CD8-positive, alpha-beta memory T cell (primary cell): Measurements from ENCODE around the gene ZNF770. TPM values are rescaled to one million over a fixed set of nuclear protein-coding genes. Genes with fewer than 3 reads are reported as not detected.

Experiments used
- CTCF ChIA-PET: fragments of 350-600 bp; sonication (Branson Sonifier 250); formaldehyde crosslinking; loops from one replicate; lab custom pipeline; 2021; ENCODE audit warnings: antibody characterized with exemption; lab: Charles Lee
- POLR2A ChIA-PET: fragments of 350-600 bp; sonication (Branson Sonifier 250); formaldehyde crosslinking; loops from one replicate; lab custom pipeline; 2021; ENCODE audit warnings: antibody characterized with exemption; lab: Charles Lee
- DNase-seq, 5 donors: peaks; one replicate each; pipeline versions ENCODE4 v3.0.0 to v3.0.0-alpha.2; 2020 to 2022; ENCODE audit warnings: mixed read lengths in 1 of 5
- H3K27ac ChIP-seq: one replicate; pipeline ENCODE4 v1.7.0; 2013; ENCODE audit warnings: low read depth, mild to moderate bottlenecking, low read length, moderate library complexity
- H3K27me3 ChIP-seq: 2 replicates; pipeline ENCODE4 v1.7.0; 2013; ENCODE audit warnings: low read length, mild to moderate bottlenecking; ENCODE audit not compliant: insufficient read depth, poor library complexity, severe bottlenecking
- H3K36me3 ChIP-seq: 2 replicates; pipeline ENCODE4 v1.7.0; 2013; ENCODE audit warnings: mild to moderate bottlenecking, low read length, moderate library complexity; ENCODE audit not compliant: insufficient read depth
- H3K4me1 ChIP-seq: 2 replicates; pipeline ENCODE4 v1.7.0; 2013; ENCODE audit warnings: mild to moderate bottlenecking, low read length, moderate library complexity; ENCODE audit not compliant: insufficient read depth
- H3K4me3 ChIP-seq: 2 replicates; pipeline ENCODE4 v1.7.0; 2013; ENCODE audit warnings: mild to moderate bottlenecking, low read length
- H3K9me3 ChIP-seq: 2 replicates; pipeline ENCODE4 v1.7.0; 2013; ENCODE audit warnings: mild to moderate bottlenecking, low read length
- H3K27ac Mint-ChIP-seq, 8 donors: one replicate each; pipeline ENCODE4 v1.8.0; 2020 to 2021; ENCODE audit warnings: mixed read lengths in 8 of 8, mild to moderate bottlenecking in 6 of 8, inconsistent platforms in 3 of 8, moderate library complexity in 3 of 8
- H3K27me3 Mint-ChIP-seq, 2 donors: one replicate each; pipeline ENCODE4 v1.8.0; 2020 to 2021; ENCODE audit warnings: mixed read lengths in 2 of 2, mild to moderate bottlenecking in 1 of 2, moderate library complexity in 1 of 2
- H3K36me3 Mint-ChIP-seq, 3 donors: one replicate each; pipeline ENCODE4 v1.8.0; 2020 to 2021; ENCODE audit warnings: mixed read lengths in 3 of 3, inconsistent platforms in 1 of 3, mild to moderate bottlenecking in 1 of 3
- H3K4me1 Mint-ChIP-seq, 3 donors: one replicate each; pipeline ENCODE4 v1.8.0; 2020 to 2021; ENCODE audit warnings: mixed read lengths in 3 of 3, inconsistent platforms in 1 of 3, mild to moderate bottlenecking in 1 of 3
- H3K4me3 Mint-ChIP-seq, 7 donors: one replicate each; pipeline ENCODE4 v1.8.0; 2020 to 2021; ENCODE audit warnings: mixed read lengths in 7 of 7, mild to moderate bottlenecking in 6 of 7, moderate library complexity in 4 of 7, inconsistent platforms in 2 of 7
- H3K9me3 Mint-ChIP-seq, 5 donors: one replicate each; pipeline ENCODE4 v1.8.0; 2020 to 2022; ENCODE audit warnings: mixed read lengths in 5 of 5, mild to moderate bottlenecking in 3 of 5, moderate library complexity in 2 of 5, inconsistent platforms in 1 of 5
- polyA plus RNA-seq: library from polyadenylated mRNA; unstranded; fragments of 300-500 nt; fragmentation: Illumina TruSeq; gene quantifications from one replicate; pipeline ENCODE4 v1.2.3, GENCODE V29; 2021
- total RNA-seq, 2 experiments: library from RNA; stranded (reverse); gene quantifications; one replicate each; pipeline ENCODE4 v1.2.3, GENCODE V29; 2021

ZNF770 gene
- total and polyA plus RNA-seq, 3 experiments from 2014 or later, result 63.6 to 112 (median 68.0) TPM

DNA sequence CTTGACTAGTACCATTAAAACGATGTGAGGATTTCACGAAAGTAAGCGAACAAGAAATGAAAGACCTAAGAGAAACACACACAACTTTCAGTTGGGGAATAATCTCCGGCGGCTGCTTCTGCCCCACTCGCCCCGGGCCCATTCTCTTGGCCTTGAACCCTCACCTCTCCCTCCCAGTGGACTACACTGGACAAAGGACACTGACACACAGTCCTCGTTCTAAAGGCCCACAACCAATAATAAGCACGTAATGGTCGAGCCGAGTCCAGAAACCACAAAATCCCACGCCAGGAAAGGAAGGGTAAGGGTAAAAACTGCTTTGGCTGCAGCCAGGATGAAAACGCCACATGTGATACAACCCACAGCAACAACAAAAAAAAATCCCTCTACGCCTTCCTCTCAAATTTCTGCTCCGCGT, 469 bp downstream of the ZNF770 start:
- Histone ChIP-seq H3K36me3 (peaks cover 4% of the 10 kb centered on the region), H3K27me3 (no peaks in the 10 kb centered on the region), H3K4me1 (peaks cover 23% of the 10 kb centered on the region), H3K27ac (peak overlapping the region; percentile 98), H3K4me3 (peak overlapping the region; percentile 97), H3K9me3 (no peaks in the 10 kb centered on the region)
- no peak for DNase-seq
- H3K4me1 Mint-ChIP-seq, result peaks cover 37 to 55% (median 52%) of the 10 kb centered on the region in 3 donors
- H3K9me3 Mint-ChIP-seq, result no peaks in the 10 kb centered on the region
- peak overlapping the region; percentile 96 to 100 (median 99) for H3K4me3 Mint-ChIP-seq
- H3K27ac Mint-ChIP-seq, result peak overlapping the region; percentile 98 to 100 (median 99)
- peaks cover 0 to 45% (median under 1%) of the 10 kb centered on the region in 3 donors for H3K36me3 Mint-ChIP-seq
- ChIA-PET POLR2A (interaction anchor here (0.7 to 4.6 kb wide), 6 partner anchors 13 to 886 kb away, joined by 3 to 71 read pairs (median 4); partner anchors contain the start of genes AQR, DPH6, EMC4 and EMC7), CTCF (interaction anchor here (0.8 to 7.4 kb wide), 3 partner anchors 15 to 30 kb away, joined by 3 to 77 read pairs (median 3); partner anchors contain the start of gene AQR)
- no peaks in the 10 kb centered on the region for H3K27me3 Mint-ChIP-seq

DNA sequence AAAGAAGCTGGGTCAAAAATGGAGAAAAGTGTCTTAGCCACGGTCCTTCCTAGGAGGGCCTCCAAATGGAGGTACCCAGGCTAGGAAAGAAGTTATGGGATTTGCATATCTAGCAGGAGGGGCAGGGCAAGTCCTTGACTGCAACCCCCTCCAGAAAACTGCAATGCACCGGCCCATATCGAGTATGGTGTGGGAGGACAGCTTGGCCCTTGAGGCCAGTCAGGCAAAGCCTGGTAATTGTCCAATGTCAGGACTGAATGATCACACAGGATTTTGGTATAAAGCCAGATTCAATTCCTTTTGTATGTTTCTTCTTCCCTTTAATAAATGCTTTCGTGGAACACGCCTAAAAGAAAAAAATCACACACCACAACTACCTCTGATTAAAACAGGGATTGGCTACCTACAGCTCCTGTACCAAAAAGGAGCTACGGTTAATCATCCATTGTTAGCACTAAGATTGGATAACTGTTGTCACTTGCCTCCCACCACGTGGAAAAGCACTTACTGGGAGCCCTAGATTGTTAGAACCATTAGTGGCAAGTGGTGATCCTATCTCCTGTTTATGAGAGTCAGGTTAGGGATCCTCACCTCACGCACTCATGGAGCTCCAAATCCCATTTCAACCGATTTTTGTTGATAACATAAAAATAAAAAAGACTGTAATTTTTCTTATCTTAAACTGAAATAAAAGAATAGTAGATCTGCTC, 1.2 kb downstream of the ZNF770 start:
- no peaks in the 10 kb centered on the region for H3K9me3 Mint-ChIP-seq
- Histone ChIP-seq H3K4me3 (peak overlapping the region; percentile 97), H3K27me3 (no peaks in the 10 kb centered on the region), H3K36me3 (peaks cover 8% of the 10 kb centered on the region), H3K9me3 (no peaks in the 10 kb centered on the region), H3K4me1 (peaks cover 23% of the 10 kb centered on the region), H3K27ac (peak overlapping the region; percentile 98)
- H3K4me1 Mint-ChIP-seq, result peaks cover 37 to 57% (median 54%) of the 10 kb centered on the region in 3 donors
- H3K27me3 Mint-ChIP-seq, result no peaks in the 10 kb centered on the region
- CTCF ChIA-PET, result interaction anchor here (7.4 kb wide), 1 partner anchor 17 kb away, joined by 77 read pairs; the partner anchor contains the start of gene AQR
- H3K36me3 Mint-ChIP-seq, result peaks cover 0 to 52% (median 6%) of the 10 kb centered on the region in 3 donors
- no peak for DNase-seq
- POLR2A ChIA-PET, result interaction anchor here (0.8 to 4.6 kb wide), 2 partner anchors 17 to 22 kb away, joined by 6 to 71 read pairs; partner anchors contain the start of gene AQR
- H3K27ac Mint-ChIP-seq, result peak overlapping the region; percentile 98 to 100 (median 99)
- H3K4me3 Mint-ChIP-seq, result peak overlapping the region; percentile 96 to 100 (median 99)

DNA sequence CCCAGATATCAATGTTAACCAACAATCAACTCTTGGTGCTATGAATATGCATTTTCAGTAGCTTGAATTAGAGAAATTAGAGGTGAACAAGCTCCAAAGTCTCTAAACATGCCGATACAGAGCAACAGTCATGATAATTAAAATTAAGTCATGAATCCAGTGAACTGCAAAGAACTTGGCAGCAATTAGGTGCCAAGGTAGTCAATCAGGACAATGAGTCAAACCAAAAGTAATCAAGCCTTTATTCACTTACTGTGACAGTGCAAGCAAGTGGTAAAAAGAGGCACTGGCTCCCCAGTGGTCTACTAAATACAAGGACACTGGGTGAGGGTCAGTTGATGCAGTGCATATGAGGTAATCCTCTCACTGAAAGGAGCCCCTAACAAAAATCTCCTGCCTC, 1.8 kb downstream of the ZNF770 start:
- ChIA-PET POLR2A (interaction anchor here (4.6 kb wide), 1 partner anchor 17 kb away, joined by 71 read pairs; the partner anchor contains the start of gene AQR), CTCF (interaction anchor here (7.4 kb wide), 1 partner anchor 17 kb away, joined by 77 read pairs; the partner anchor contains the start of gene AQR)
- Histone ChIP-seq H3K27me3 (no peaks in the 10 kb centered on the region), H3K4me3 (peak overlapping the region; percentile 97), H3K27ac (peak overlapping the region; percentile 98), H3K9me3 (no peaks in the 10 kb centered on the region), H3K4me1 (peaks cover 23% of the 10 kb centered on the region), H3K36me3 (peaks cover 8% of the 10 kb centered on the region)
- peaks cover 0 to 58% (median 11%) of the 10 kb centered on the region in 3 donors for H3K36me3 Mint-ChIP-seq
- no peaks in the 10 kb centered on the region for H3K27me3 Mint-ChIP-seq
- DNase-seq, result no peak
- H3K9me3 Mint-ChIP-seq, result no peaks in the 10 kb centered on the region
- H3K4me1 Mint-ChIP-seq, result peaks cover 39 to 63% (median 60%) of the 10 kb centered on the region in 3 donors
- peak overlapping the region in 7 of 8 donors; percentile 84 to 100 (median 99) for H3K27ac Mint-ChIP-seq
- peak overlapping the region; percentile 96 to 100 (median 99) for H3K4me3 Mint-ChIP-seq

DNA sequence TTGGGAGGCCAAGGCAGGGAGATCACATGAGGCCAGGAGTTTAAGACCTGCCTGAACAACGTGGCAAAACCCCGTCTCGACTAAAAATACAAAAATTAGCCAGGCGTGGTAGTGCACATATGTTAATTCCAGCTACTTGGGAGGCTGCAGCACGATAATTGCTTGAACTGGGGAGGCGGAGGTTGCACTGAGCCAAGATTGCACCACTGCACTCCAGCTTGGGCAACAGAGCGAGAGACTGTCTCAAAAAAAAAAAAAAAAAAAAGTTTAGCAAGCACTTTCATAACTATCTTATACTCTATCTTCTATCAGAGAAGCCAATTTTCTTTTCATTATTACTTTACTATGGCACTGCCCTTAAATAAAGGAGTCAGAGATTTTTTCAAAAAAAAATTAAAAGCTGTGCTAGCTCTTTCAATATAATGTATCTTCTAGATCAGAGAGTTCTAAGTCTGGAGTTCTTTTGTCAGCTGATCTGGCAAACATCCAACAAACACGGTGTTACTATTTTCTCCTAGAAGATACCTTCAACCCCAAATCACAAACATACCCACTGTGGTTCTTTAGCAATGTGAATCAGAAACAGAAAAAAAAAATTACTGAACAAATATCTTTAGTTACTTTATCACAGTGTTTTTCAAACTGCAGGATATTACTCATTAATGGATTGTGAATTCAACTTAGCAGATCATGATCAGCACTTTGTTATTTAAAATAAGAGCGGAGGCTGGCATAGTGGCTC, 3.0 kb downstream of the ZNF770 start:
- Mint-ChIP-seq H3K9me3 (no peaks in the 10 kb centered on the region), H3K4me1 (peaks cover 41 to 65% (median 59%) of the 10 kb centered on the region in 3 donors), H3K36me3 (peaks cover 0 to 64% (median 14%) of the 10 kb centered on the region in 3 donors), H3K4me3 (peak overlapping the region; percentile 24 to 72 (median 59)), H3K27ac (peak overlapping the region in 6 of 8 donors; percentile 40 to 88 (median 66)), H3K27me3 (no peaks in the 10 kb centered on the region)
- no peaks in the 10 kb centered on the region for H3K9me3 ChIP-seq
- no peak for DNase-seq
- CTCF ChIA-PET, result interaction anchor here (7.4 kb wide), 1 partner anchor 15 kb away, joined by 77 read pairs; the partner anchor contains the start of gene AQR
- POLR2A ChIA-PET, result interaction anchor here (0.6 to 0.9 kb wide), 2 partner anchors 9 to 16 kb away, joined by 3 to 4 read pairs; no protein-coding TSS in a partner anchor
- H3K27ac ChIP-seq, result no peak overlapping the region
- peaks cover 23% of the 10 kb centered on the region for H3K4me1 ChIP-seq
- no peaks in the 10 kb centered on the region for H3K27me3 ChIP-seq
- no peak overlapping the region for H3K4me3 ChIP-seq
- peaks cover 8% of the 10 kb centered on the region for H3K36me3 ChIP-seq

DNA sequence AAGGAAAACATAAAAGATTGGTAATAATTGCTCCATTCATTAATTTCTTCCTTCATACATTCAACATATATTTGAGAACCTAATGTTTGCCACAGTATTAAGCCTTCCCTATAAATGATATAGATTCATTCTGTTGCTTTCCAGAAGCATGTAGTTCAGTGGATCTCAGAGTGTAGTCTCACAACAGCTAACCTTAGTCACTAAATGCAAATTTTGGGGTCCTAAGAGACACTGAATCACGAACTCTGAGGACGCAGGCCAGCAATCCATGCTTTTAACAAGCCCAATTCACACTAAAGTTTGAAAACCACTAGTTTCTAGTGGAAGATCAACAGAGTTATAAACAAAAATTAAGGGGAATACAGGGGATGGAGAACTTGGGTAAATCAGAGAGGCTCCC, 11.3 kb downstream of the ZNF770 start:
- no peaks in the 10 kb centered on the region for H3K9me3 Mint-ChIP-seq
- H3K4me3 ChIP-seq, result no peak overlapping the region
- POLR2A ChIA-PET, result interaction anchor here (1.3 kb wide), 1 partner anchor 8 kb away, joined by 4 read pairs; no protein-coding TSS in a partner anchor
- H3K4me1 ChIP-seq, result no peaks in the 10 kb centered on the region
- peak overlapping the region in 1 of 8 donors; percentile 69 for H3K27ac Mint-ChIP-seq
- H3K36me3 Mint-ChIP-seq, result peaks cover 0 to 21% (median 6%) of the 10 kb centered on the region in 3 donors
- CTCF ChIA-PET, result interaction anchor here (0.8 kb wide), 1 partner anchor 58 kb away, joined by 3 read pairs; no protein-coding TSS in a partner anchor
- peaks cover 6 to 10% (median 7%) of the 10 kb centered on the region in 3 donors for H3K4me1 Mint-ChIP-seq
- H3K27me3 Mint-ChIP-seq, result no peaks in the 10 kb centered on the region
- H3K36me3 ChIP-seq, result no peaks in the 10 kb centered on the region
- DNase-seq, result no peak
- no peak overlapping the region for H3K27ac ChIP-seq
- H3K27me3 ChIP-seq, result no peaks in the 10 kb centered on the region
- no peak overlapping the region for H3K4me3 Mint-ChIP-seq
- no peaks in the 10 kb centered on the region for H3K9me3 ChIP-seq

DNA sequence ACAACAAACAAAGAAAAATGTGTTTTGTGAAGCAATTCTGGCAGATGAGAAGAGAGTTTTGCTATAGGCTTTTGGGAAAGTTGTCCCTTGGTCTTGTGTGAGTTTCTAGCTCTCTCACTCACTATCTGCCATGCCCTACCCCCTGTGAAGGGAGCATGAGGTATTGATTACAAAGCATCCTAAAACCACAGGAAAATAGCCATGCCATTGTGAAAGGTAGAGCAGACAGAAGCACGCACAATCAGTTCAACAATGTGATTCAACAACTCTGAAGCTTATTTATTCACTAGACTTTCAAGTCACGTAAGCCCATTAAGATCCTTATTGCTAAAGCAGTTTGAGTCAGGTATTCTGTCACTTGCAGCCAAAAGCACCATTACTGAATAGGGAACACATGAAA, 12.0 kb downstream of the ZNF770 start:
- Histone ChIP-seq H3K27me3 (no peaks in the 10 kb centered on the region), H3K27ac (no peak overlapping the region), H3K9me3 (no peaks in the 10 kb centered on the region), H3K4me1 (no peaks in the 10 kb centered on the region), H3K36me3 (no peaks in the 10 kb centered on the region), H3K4me3 (no peak overlapping the region)
- ChIA-PET CTCF (interaction anchor here (0.8 kb wide), 1 partner anchor 57 kb away, joined by 3 read pairs; no protein-coding TSS in a partner anchor), POLR2A (interaction anchor here (1.3 kb wide), 1 partner anchor 9 kb away, joined by 4 read pairs; no protein-coding TSS in a partner anchor)
- DNase-seq, result no peak
- H3K9me3 Mint-ChIP-seq, result no peaks in the 10 kb centered on the region
- no peak overlapping the region for H3K4me3 Mint-ChIP-seq
- peaks cover 0 to 4% (median 3%) of the 10 kb centered on the region in 3 donors for H3K4me1 Mint-ChIP-seq
- H3K27ac Mint-ChIP-seq, result peak overlapping the region in 3 of 8 donors; percentile 13 to 27 (median 24)
- no peaks in the 10 kb centered on the region for H3K27me3 Mint-ChIP-seq
- peaks cover 0 to 14% (median under 1%) of the 10 kb centered on the region in 3 donors for H3K36me3 Mint-ChIP-seq

DNA sequence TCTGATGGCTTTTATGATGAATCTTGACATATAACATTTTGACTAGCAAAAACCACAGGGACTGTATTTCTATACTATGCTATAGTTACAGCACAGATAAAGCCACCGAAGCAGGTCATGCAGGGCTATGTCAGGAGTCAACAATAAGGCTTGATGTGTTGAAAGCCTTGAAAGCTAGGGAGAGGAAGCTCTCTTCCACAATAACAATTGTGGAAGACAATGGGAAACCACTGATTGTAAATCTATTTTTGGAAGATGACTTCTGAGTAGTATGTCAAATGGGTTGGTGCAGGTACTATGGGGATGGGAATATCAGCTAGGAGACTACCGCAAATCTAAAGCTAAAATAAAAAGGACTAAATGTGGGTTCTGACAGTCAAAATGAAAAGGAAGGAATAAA, 14.6 kb downstream of the ZNF770 start:
- H3K4me3 ChIP-seq, result no peak overlapping the region
- H3K36me3 Mint-ChIP-seq, result peaks cover 0 to 18% (median 0%) of the 10 kb centered on the region in 3 donors
- no peak overlapping the region for H3K27ac ChIP-seq
- no peaks in the 10 kb centered on the region for H3K27me3 ChIP-seq
- no peaks in the 10 kb centered on the region for H3K9me3 ChIP-seq
- H3K27ac Mint-ChIP-seq, result peak overlapping the region in 2 of 8 donors; percentile 5 to 26
- CTCF ChIA-PET, result no interaction called here
- H3K4me1 ChIP-seq, result peaks cover 6% of the 10 kb centered on the region
- H3K4me1 Mint-ChIP-seq, result peaks cover 16 to 18% (median 17%) of the 10 kb centered on the region in 3 donors
- no peaks in the 10 kb centered on the region for H3K27me3 Mint-ChIP-seq
- POLR2A ChIA-PET, result interaction anchor here (1.1 kb wide), 1 partner anchor 15 kb away, joined by 5 read pairs; the partner anchor contains the start of gene ZNF770
- no peak for DNase-seq
- no peaks in the 10 kb centered on the region for H3K36me3 ChIP-seq
- no peaks in the 10 kb centered on the region for H3K9me3 Mint-ChIP-seq
- no peak overlapping the region for H3K4me3 Mint-ChIP-seq
